Measurements from ENCODE around the gene KAZN.

Gene KAZN

GRCh38 chr1:14884614-14885175, 286.2 kb downstream of the KAZN start:
- DNase-seq (ENCODE audit: low read depth in 3 of 3) = no peak

DNA sequence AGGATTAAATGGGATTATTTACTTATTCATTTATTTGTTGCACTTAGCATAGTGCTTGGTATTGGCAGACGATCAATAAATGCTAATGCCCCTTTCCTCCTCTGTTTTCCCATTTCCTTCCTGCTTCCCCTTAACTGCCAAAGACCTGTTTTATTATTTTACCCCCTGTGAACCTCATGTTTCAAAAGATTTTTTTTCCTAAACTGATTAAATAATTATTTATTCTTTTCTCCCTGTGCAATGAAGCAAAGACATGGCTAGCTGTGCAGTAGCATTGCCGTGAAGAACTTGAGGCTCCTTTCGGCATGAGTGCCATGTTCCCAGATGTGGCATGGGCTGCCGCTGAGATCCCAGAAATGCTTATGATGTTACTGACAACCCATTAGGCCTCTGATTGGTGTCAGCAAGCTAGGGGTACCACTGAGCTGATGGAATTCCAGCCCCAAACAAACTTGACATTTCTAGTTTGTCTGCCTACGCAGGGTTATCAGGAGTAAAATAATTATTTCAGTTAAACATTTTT, 288.6 kb downstream of the KAZN start:
- no peak for DNase-seq (ENCODE audit: low read depth in 3 of 3)

DNA sequence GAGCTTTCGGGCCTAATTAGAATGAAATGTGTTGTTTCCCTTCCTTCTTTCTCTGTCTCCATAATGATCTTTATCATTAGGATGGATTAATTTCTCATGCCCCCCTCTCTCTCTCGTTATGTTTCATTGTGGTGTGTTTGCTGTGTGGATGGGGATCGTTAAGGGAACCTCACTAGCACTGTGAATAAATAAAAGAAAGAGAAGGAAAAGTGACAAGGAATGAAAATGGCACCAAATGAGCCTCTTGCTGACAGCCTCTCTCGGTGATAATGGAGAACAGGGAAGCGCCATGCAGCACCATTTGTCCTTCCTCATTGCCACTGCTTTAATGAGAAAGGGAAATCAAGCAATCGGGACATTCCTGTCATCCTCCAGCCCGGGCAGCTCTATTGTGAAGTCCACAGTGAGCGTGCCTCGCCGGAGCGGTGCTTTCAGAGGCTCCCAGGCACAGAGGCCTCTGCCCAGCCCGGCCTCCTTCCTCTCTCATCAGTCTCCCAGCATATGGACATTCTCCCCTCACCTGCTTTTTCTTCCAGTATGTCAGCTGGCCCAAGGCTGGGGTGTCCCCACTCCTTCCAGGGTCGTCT, 289.4 kb downstream of the KAZN start:
- DNase-seq (ENCODE audit: low read depth in 3 of 3) = no peak

DNA sequence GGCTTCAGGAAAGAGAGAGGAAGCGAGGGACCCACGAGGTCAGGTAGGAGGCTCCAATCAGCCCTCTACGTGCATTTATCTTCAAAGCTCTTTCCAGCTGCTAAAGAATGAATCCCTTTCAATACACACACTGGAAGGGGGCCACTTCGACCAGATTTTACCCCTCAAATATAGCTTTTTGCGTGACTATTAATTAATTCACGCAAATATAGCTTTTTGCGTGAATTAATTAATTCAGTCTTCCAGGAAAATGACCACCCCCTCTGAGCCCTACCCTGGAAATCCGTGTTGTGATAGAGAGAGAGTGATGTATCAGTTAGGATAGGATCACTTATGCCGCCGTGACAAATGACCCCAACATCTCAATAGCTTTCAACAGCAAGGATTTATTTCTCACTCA, 289.9 kb downstream of the KAZN start:
- no peak for DNase-seq (ENCODE audit: low read depth in 3 of 3)

DNA sequence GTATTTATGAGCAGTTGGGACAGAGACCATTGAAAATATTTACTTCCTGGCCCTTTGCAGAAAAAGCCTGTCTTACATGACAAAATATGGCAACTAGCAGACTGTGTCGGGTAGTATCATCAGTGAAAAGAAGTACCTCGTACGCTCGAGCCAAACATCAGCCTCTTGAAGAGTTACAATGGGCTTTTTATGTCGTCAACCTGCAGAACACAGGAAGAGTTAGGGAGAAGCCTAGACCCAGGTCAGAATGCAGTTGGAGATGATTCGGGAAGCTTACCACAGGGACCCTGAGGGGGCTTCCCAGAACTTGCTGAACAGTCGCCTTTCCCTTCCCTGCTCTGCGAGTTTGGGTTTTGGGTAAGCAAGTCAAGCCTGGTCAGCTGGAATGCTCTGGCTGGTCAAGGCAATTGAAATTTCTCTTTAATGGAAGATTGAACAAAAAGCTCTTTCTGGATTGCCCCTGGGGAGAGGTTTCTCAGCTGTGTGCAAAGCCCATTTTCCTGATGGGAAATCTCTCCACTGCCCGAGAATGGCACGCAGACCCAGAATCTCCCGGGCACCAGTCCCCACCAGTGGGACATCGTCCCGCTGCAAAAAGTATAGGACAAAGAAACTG, 291.4 kb downstream of the KAZN start:
- no peak for DNase-seq (ENCODE audit: low read depth in 3 of 3)

DNA sequence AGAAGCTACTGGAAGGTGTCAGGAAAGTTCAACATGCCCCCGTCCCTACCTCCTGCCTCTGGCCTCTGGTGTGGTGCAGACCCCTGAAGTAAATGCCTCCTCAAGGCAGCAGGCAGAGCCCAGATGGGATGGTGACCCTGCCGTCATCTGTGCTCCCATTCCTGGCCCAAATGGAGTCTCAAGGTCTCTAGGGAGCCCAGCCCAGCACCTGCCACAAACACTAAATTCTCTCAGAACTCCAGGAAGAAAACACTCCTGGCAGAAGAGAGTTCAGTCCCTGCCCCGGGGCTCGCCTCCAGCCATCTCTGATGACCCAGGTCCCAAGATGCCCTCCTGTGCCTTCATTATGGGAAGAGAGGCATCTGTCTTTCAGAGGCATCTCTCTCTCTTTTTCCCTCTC, 293.5 kb downstream of the KAZN start:
- no peak for DNase-seq (ENCODE audit: low read depth in 3 of 3)

DNA sequence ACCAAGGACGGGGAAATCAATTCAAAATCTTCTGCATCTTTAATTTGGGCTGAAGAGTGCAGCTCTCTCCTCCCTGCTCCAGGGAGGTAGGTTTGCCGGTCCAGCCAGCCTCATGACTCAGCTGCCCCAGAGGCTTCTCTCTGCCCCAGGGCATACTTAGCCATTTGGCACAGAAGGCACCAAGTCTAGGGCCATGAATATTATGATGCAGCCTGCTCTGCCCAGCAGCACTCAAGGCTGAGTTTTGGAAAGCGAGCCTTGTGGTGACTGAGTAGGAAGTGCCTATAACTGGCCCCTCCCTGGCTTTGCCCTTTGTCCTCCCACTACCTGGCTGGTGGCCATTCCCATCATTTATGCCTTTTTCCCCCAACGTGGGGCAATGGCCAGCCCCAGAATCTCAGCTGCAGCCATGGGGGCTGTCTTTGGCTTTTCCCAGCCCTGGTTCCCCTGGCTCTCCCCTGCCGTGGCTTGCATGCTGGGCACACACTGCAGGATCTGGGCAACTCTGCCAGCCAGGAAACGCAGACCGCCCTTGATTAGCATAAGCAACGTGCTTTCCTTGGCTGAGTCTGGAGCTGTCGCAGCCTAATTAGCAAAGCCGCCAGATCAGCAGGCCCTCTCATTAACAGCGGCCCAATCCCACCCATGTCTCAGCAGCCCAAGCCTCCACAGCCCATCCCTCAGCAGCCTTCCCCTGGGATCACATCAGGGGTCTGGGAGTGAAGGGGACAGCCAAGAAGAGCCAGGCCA, 296.5 kb downstream of the KAZN start:
- DNase-seq (ENCODE audit: low read depth in 3 of 3) = no peak

- DNase-seq (ENCODE audit: low read depth in 3 of 3) = no peak
These were observed 297.2 kb downstream of the KAZN start for GRCh38 chr1:14895727-14896126.

GRCh38 chr1:14896381-14897079, 298.0 kb downstream of the KAZN start:
- DNase-seq (ENCODE audit: low read depth in 3 of 3) = no peak

DNA sequence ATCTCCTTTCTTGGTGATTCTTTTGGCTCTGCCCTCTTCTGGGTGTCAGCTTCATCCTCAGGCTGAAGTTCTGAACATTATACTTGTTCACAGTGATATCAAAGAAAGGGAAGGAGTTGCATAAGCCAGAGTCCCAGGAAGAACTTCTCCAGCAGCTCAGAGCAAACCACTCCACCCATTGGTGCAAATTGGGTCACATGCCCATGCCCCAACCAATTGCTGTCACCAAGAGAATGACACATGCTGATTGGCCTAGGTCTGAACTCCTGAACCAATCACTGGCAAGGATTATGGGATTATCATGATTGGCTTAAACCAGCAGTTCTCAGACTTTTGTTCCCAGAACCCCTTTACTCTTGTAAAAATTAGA, 298.6 kb downstream of the KAZN start:
- no peak for DNase-seq (ENCODE audit: low read depth in 3 of 3)

DNA sequence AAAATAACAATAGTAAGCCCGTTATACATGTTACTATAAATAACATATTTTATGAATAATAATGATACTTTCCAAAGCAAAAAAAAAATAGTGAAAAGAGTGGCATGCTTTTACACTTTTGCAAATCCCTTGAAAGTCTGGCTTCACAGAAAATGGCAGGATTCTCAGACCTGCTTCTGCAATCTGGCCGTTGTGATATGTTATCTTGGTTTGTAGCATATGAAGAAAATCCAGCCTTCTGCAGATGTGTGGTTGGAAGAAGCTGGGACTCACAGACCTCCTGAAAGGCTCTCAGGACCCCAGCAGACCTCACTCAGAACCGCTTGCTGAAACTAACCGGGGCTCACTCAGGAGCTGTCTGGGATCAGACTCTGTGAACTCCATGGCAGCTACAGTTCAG, 299.1 kb downstream of the KAZN start:
- no peak for DNase-seq (ENCODE audit: low read depth in 3 of 3)

GRCh38 chr1:14897997-14898645, 299.6 kb downstream of the KAZN start:
- no peak for DNase-seq (ENCODE audit: low read depth in 3 of 3)

DNA sequence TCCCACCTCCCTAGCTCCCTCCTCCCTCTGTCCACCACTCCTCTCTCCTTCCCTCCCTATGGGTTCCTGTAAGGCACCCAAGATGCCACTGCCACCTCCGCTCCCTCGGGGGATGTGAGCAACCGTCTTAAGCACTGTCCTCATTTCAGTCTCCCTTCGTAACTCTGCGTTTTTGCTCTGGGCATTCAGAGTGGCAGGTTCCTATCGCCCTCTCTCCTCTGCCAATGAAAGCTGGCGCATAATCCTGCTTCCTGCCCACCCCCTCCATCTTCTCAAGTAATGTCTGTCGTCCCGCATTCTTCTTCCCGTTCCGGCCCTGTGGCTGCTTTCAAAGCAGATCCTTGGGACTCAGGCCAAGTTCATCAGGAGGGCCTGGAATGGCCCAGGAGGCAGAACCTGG, 301.2 kb downstream of the KAZN start:
- no peak for DNase-seq (ENCODE audit: low read depth in 3 of 3)

GRCh38 chr1:14901371-14901954, 303.0 kb downstream of the KAZN start:
- no peak for DNase-seq (ENCODE audit: low read depth in 3 of 3)

- no peak for DNase-seq (ENCODE audit: low read depth in 3 of 3)
These were observed 305.4 kb downstream of the KAZN start for GRCh38 chr1:14903922-14904321.

DNA sequence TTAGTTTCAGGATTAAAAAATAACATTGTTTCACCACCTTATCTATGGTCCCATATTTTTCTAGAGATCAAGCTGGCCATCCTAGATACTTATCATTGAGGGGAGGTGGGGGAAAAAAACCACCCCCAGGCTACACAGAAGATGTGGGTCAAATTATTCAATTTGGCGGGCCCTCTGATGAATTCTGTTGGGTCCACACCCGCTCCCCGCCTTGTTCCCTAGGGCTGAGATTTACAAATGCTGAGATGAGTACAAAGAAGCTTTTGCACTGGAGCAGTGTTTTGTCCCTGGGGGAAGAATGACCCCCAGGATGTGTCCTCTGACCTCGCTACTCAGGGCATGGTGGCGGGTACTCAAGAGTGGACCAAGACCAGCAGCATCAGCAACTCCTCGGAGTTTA, 308.2 kb downstream of the KAZN start:
- DNase-seq (ENCODE audit: low read depth in 3 of 3) = no peak

DNA sequence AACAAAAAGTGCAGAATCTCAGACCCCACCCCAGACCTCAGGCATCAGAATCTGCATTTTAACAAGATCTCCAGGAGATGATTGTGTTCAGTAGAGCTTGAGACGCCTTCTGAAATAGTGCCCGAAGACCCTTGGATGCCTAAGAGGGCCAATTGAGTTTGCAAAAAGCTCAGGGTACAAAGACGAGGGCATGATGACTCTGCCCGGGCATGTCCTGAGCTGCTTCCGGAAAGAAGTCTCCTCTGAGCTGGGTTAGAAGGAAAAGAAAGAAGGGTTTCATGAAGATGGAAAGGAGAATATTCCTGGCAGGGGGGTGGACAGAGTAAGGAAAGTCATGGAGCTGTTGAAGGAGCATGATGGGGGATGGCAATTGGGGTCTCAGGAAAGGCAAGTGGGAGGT, 308.9 kb downstream of the KAZN start:
- no peak for DNase-seq (ENCODE audit: low read depth in 3 of 3)

DNA sequence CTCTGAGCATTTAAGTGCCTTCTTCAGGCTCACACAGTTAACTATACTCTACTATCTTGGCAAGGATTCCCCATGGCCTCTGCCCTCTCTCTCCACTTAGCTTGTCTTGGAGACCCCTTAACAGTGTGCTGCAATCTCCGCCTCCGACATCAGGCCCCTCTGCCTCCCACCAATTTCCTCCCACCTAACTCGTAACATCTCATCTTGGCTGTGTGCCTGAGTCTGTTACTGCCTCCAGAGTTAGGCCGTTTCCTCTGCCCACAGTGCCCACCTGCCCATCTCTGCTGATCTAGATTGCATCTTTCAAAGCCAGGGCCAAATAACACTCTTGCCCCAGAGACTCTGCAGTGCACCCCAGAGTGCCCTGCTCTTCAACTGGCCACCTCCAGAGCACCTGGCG, 310.8 kb downstream of the KAZN start:
- DNase-seq (ENCODE audit: low read depth in 3 of 3) = no peak

DNA sequence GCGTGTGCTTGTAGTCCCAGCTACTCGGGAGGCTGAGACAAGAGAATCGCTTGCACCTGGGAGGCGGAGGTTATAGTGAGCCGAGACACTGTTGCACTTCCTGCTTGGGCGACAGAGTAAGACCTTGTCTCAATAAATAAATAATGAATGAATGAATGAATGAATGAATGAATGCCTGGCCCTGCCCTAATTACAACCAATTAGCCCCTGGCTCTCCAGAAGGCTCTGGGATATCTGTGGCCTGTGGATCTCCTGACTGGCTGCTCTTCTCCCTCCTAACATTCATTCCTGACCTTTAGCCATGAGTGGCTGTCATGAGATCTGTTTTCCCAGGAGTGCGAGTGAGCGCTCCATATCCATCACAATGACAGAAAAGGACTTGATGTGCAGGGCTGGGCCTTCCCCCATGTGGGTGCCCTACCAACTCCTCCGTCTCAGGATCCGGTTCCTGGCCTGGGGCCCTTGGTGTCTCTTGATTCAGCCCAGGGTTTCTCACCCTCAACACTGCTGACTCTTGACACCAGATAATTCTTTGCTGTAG, 311.5 kb downstream of the KAZN start:
- DNase-seq (ENCODE audit: low read depth in 3 of 3) = no peak

- DNase-seq (ENCODE audit: low read depth in 3 of 3) = no peak
These were observed 312.7 kb downstream of the KAZN start for GRCh38 chr1:14910984-14911721.

All from stimulated activated CD4-positive, alpha-beta T cell treated with anti-CD3 and anti-CD28 coated beads, TNF-alpha, amount 100 ng/mL, for 24 hours (primary cell).